Motor neuron (in vitro differentiated cells): ENCODE data around the gene ATP2A3. TPM values are rescaled to one million over a fixed set of nuclear protein-coding genes. Genes with fewer than 3 reads are reported as not detected.
A peak's percentile ranks its signal among the peaks of the same experiment; 100 is the strongest.

Experiments
- ATAC-seq, 8 experiments: fragments of 200-7000 bp; cut with Tn5 transposase; replicated peaks in 6 of 8; 2 replicates each; pipeline ENCODE4 v1.8.0; 2021; ENCODE audit warnings: mild to moderate bottlenecking in 8 of 8, moderate library complexity in 8 of 8
- H3K27ac ChIP-seq, 2 donors: fragments of 250-450 bp; sonication (Bioruptor Pico); 2 replicates each; pipeline ENCODE4 v1.9.0; 2021; ENCODE audit warnings: antibody characterized with exemption in 2 of 2, mild to moderate bottlenecking in 2 of 2, moderate library complexity in 1 of 2
- H3K4me1 ChIP-seq, 2 donors: fragments of 250-450 bp; sonication (Bioruptor Pico); replicated peaks in 1 of 2; 2 replicates each; pipeline ENCODE4 v1.6.1; 2021; ENCODE audit warnings: antibody characterized with exemption in 2 of 2, mild to moderate bottlenecking in 2 of 2, moderate library complexity in 1 of 2
- H3K4me3 ChIP-seq, 5 donors: fragments of 250-450 bp; sonication (Bioruptor Pico); 2 replicates each; pipeline ENCODE4 v1.9.0; 2021; ENCODE audit warnings: antibody characterized with exemption in 5 of 5, mild to moderate bottlenecking in 5 of 5, moderate library complexity in 4 of 5
- WGBS, 10 experiments: fragments of 450-650 bp; shearing (Covaris generic); methylation state at CpG; one replicate each; pipeline ENCODE4 v1.0.0; 2022; 5-methylcytosine and 5-hydroxymethylcytosine counted together
- in situ Hi-C, 9 experiments: fragments of 400-800 bp; cut with MboI; loops; one replicate each; pipeline ENCODE4 v1.15.0; 2021; ENCODE audit warnings: low sequenced_read_pairs in 9 of 9, low pct_unique_long_range_greater_than_20kb in 2 of 9; ENCODE audit not compliant: unreplicated experiment in 9 of 9
- total RNA-seq, 8 experiments: library from RNA; unstranded; fragments of 300-600 nt; gene quantifications; 2 replicates each; pipeline versions ENCODE4 v1.2.3 to v1.2.4, GENCODE V29; 2022

Gene ATP2A3
- total RNA-seq, 8 experiments from 2014 or later = 0.07 to 3.9 (median 1.00) TPM

- in situ Hi-C loops = no loop called here
- no peak for ATAC-seq
- Histone ChIP-seq H3K27ac (no peak overlapping the region), H3K4me3 (no peak overlapping the region), H3K4me1 (no peaks in the 10 kb centered on the region)
- 30 to 100% (median 87%) methylated on average over 1 to 4 of the region's 4 CpGs; no CpG with 5 or more reads in 4 of the 10 experiments for WGBS, 10 experiments
Observed at GRCh38 chr17:3988297-3989040, 24.2 kb upstream of the ATP2A3 start.

GRCh38 chr17:3986939-3987335 lies 22.7 kb upstream of the ATP2A3 start:
- in situ Hi-C loops = no loop called here
- no peak overlapping the region for H3K4me3 ChIP-seq
- H3K4me1 ChIP-seq = peaks cover 0 to 2% of the 10 kb centered on the region in 2 donors
- no peak for ATAC-seq
- 40 to 100% (median 65%) methylated on average over 1 to 2 of the region's 8 CpGs; no CpG with 5 or more reads in 6 of the 10 experiments for whole genome bisulfite sequencing, 10 experiments
- no peak overlapping the region for H3K27ac ChIP-seq

GRCh38 chr17:3986270-3986938 lies 22.2 kb upstream of the ATP2A3 start:
- no peak overlapping the region for H3K27ac ChIP-seq
- 14 to 77% (median 40%) methylated on average over 2 to 8 of the region's 16 CpGs; no CpG with 5 or more reads in 6 of the 10 experiments for WGBS, 10 experiments
- H3K4me3 ChIP-seq = no peak overlapping the region
- no peak for ATAC-seq
- in situ Hi-C loops = no loop called here
- H3K4me1 ChIP-seq = peaks cover 3 to 7% of the 10 kb centered on the region in 2 donors

DNA sequence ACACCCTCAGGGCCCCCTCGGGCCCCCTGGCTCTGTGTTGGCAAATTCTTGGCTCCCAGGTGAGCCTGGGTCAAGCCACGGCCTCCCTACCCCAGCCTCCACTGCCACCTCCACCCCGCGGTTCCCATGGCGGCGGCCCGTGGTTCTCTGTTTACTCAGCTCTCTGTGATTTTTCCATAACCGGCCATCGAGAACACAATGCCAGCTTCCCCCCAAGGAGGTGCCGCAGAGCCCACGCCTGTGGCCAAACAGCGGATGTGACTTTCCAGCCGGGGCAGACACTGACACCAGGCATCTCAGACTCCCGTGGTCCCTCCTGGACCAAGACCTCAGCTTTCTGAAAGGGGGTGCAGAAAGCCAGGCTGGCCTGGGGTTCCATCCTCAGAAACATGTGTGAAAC lies 21.6 kb upstream of the ATP2A3 start:
- in situ Hi-C loops = no loop called here
- no peak for ATAC-seq
- H3K4me1 ChIP-seq = peaks cover 7 to 13% of the 10 kb centered on the region in 2 donors
- 67 to 80% (median 68%) methylated on average over 2 to 6 of the region's 14 CpGs; no CpG with 5 or more reads in 7 of the 10 experiments for WGBS, 10 experiments
- H3K4me3 ChIP-seq = no peak overlapping the region
- no peak overlapping the region for H3K27ac ChIP-seq

DNA sequence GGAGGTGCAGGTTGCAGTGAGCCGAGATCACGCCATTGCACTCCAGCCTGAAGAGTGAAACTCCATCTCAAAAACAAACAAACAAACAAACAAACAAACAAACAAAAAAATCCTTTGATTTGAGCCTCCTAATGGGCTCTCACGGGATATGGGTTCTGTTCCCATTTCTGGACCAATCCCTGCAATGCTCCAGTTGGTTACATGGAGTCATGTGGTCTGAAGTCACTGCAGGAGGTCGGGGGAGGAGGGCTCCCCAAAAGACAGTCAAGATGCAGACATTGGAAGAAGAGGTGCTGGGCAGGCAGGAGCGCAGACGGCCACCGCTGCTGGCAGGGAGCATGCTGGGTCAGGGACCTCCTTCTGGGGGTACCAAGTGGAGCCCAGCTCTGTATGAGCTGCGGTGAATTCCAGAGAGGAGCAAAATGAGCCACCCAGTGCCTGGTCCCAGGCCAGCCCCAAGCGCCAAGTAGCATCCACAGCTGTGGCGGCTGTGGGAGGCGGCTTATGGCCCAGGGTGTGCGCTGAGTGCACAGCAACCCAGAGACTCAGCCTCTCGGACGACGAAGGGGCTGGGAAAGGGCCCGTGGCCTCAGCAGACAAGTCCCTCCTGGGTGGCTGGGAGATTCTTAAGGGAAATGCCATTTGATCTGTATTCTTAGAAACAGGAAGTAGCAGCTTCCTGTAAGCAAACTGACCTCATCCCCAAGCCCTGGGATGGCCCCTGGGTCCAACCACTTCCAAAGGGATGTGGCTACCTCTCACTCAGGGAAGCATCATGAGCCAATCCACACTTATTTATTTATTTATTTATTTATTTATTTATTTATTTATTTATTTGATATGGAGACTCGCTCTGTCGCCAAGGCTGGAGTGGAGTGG lies 19.6 kb upstream of the ATP2A3 start:
- H3K4me1 ChIP-seq = peaks cover 11 to 19% of the 10 kb centered on the region in 2 donors
- in situ Hi-C loops = no loop called here
- H3K27ac ChIP-seq = no peak overlapping the region
- H3K4me3 ChIP-seq = no peak overlapping the region
- 71 to 96% (median 89%) methylated on average over 4 to 10 of the region's 18 CpGs; no CpG with 5 or more reads in 5 of the 10 experiments for WGBS, 10 experiments
- peak in 2 of 8 experiments; percentile 15 to 75 for ATAC-seq

DNA sequence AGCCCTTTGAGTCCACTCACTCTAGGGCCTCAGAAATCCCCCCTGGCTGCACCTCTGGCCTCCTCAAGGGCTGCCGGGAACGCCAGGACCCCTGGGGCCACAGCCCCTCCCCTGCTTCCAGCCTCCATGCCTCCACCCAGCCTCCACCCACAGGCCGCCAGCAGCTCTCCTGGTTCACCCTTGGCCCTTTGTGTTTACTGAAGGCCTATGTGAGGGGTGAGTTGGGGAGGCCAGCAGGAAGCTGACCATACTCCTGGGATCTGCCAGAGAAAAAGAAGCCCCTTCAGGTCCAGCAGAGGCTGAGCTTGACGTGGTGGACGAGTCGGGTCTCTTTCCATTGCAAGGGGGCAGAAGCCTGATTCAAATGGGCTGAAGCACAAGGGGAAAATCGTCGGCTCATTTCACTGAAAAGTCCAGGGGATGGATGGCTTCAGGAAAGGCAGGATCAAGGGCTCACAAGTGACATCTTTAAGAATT lies 18.3 kb upstream of the ATP2A3 start:
- Histone ChIP-seq H3K4me3 (no peak overlapping the region), H3K4me1 (peaks cover 11 to 19% of the 10 kb centered on the region in 2 donors), H3K27ac (peak overlapping the region in 1 of 2 donors; percentile 37)
- WGBS, 10 experiments = 40 to 100% (median 93%) methylated on average over 2 to 5 of the region's 8 CpGs; no CpG with 5 or more reads in 3 of the 10 experiments
- ATAC-seq = no peak
- in situ Hi-C loops = no loop called here

GRCh38 chr17:3982113-3982512 lies 17.9 kb upstream of the ATP2A3 start:
- ATAC-seq = no peak
- Histone ChIP-seq H3K4me1 (peaks cover 11 to 19% of the 10 kb centered on the region in 2 donors), H3K4me3 (no peak overlapping the region), H3K27ac (peak overlapping the region in 1 of 2 donors; percentile 37)
- in situ Hi-C loops = no loop called here
- WGBS, 10 experiments = 80 to 100% (median 92%) methylated on average over 1 to 15 of the region's 21 CpGs; no CpG with 5 or more reads in 3 of the 10 experiments

- 0 to 81% (median 69%) methylated on average over 1 to 21 of the region's 23 CpGs; no CpG with 5 or more reads in 1 of the 10 experiments for WGBS, 10 experiments
- Histone ChIP-seq H3K4me1 (peaks cover 14 to 22% of the 10 kb centered on the region in 2 donors), H3K4me3 (no peak overlapping the region), H3K27ac (no peak overlapping the region)
- peak in 3 of 8 experiments; percentile 24 to 41 (median 40) for ATAC-seq
- in situ Hi-C loops = no loop called here
Observed at GRCh38 chr17:3981455-3981854, 17.2 kb upstream of the ATP2A3 start.

GRCh38 chr17:3980381-3981014 lies 16.3 kb upstream of the ATP2A3 start:
- Histone ChIP-seq H3K4me1 (peaks cover 17 to 27% of the 10 kb centered on the region in 2 donors), H3K4me3 (no peak overlapping the region), H3K27ac (peak overlapping the region; percentile 35 to 68)
- ATAC-seq = peak in 5 of 8 experiments; percentile 61 to 87 (median 86)
- WGBS, 10 experiments = 0 to 65% (median 48%) methylated on average over 2 to 10 of the region's 19 CpGs; no CpG with 5 or more reads in 1 of the 10 experiments
- in situ Hi-C loops = no loop called here

- ATAC-seq = no peak
- Histone ChIP-seq H3K4me1 (peaks cover 17 to 27% of the 10 kb centered on the region in 2 donors), H3K27ac (no peak overlapping the region), H3K4me3 (no peak overlapping the region)
- 100% methylated on average over 1 to 3 of the region's 4 CpGs; no CpG with 5 or more reads in 5 of the 10 experiments for WGBS, 10 experiments
- in situ Hi-C loops = no loop called here
Observed at GRCh38 chr17:3979290-3979611, 15.0 kb upstream of the ATP2A3 start.

DNA sequence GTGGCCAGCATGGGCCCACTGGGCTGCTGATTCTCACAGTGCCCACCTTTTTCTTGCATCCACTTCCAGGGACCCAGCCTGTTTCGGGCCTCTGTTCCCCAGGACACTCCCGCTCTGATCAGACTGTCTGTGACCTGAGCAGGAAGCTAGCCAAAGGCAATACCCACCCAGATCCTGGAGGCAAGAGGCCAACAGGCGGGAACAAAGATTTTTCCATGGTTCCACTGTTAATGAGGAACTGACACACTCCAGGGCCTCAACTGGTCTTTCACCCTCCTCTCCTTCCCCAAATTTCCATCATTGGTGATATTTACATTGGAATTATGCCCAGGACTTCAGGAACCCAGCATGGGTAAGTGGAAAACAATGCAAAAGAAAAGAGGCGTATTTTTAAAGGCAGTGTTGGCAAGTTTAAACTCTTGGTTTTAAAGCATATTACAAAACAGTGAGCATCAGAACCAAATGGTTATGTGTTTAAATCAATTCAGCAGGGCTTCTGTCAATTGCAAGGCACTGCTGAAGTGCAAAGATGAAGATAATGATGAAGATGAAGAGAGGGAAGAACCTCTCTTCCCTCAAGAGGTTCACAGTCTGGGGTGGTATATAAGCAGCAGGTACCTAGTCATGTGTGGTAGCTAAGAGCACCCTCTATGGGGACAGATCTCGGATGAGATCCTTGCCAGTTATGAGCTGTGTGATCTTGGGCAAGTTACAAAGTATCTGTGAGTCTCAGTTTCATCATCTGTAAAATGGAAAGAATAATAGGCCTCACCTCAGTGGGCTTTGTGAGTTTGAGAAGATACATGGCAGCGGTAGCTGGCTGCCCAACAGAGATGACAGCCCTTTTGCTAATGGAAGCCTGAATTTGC lies 14.4 kb upstream of the ATP2A3 start:
- in situ Hi-C loops = no loop called here
- no peak overlapping the region for H3K4me3 ChIP-seq
- 33 to 100% (median 90%) methylated on average over 1 to 5 of the region's 6 CpGs; no CpG with 5 or more reads in 1 of the 10 experiments for WGBS, 10 experiments
- H3K27ac ChIP-seq = no peak overlapping the region
- ATAC-seq = no peak
- H3K4me1 ChIP-seq = peaks cover 17 to 27% of the 10 kb centered on the region in 2 donors
